WERI-Rb-1 (cell line): Measurements from ENCODE around the gene SPECC1L.

Experiments used
- DNase-seq: peaks from one replicate; pipeline ENCODE4 v3.0.0-alpha.2; 2020
- H3K27ac ChIP-seq: fragments of 250-450 bp; sonication (Bioruptor Pico); 2 replicates; pipeline ENCODE4 v1.5.1; 2020; ENCODE audit warnings: mild to moderate bottlenecking, moderate library complexity
- H3K27me3 ChIP-seq: fragments of 250-450 bp; sonication (Bioruptor Pico); 2 replicates; pipeline ENCODE4 v1.5.1; 2021; ENCODE audit warnings: mild to moderate bottlenecking, low read depth, moderate library complexity; ENCODE audit not compliant: insufficient read depth, severe bottlenecking
- H3K36me3 ChIP-seq: fragments of 250-450 bp; sonication (Bioruptor Pico); 2 replicates; pipeline ENCODE4 v1.5.1; 2020; ENCODE audit warnings: mild to moderate bottlenecking, moderate library complexity
- H3K4me3 ChIP-seq: 2 replicates; pipeline ENCODE4 v1.5.1; 2011; ENCODE audit warnings: low read depth, mild to moderate bottlenecking, control low read depth, low read length
- H3K9me3 ChIP-seq: fragments of 250-450 bp; sonication (Bioruptor Pico); 2 replicates; pipeline ENCODE4 v1.5.1; 2021; ENCODE audit warnings: mild to moderate bottlenecking, moderate library complexity; ENCODE audit not compliant: severe bottlenecking
- CTCF ChIP-seq: IDR thresholded peaks from 2 replicates; pipeline ENCODE4 v1.5.1; 2011; ENCODE audit warnings: low read depth, mild to moderate bottlenecking, control low read depth, inconsistent platforms, low read length

SPECC1L gene

GRCh38 chr22:24420072-24420976, 149.7 kb downstream of the SPECC1L start:
- no peak overlapping the region for H3K27ac ChIP-seq
- no peak for DNase-seq
- no peaks in the 10 kb centered on the region for H3K9me3 ChIP-seq
- H3K36me3 ChIP-seq = peaks cover 14% of the 10 kb centered on the region
- no peak overlapping the region for H3K4me3 ChIP-seq
- no peak for TF ChIP-seq CTCF
- no peaks in the 10 kb centered on the region for H3K27me3 ChIP-seq

- no peaks in the 10 kb centered on the region for H3K9me3 ChIP-seq
- TF ChIP-seq CTCF = no peak
- H3K27me3 ChIP-seq = no peaks in the 10 kb centered on the region
- H3K4me3 ChIP-seq = no peak overlapping the region
- H3K27ac ChIP-seq = no peak overlapping the region
- H3K36me3 ChIP-seq = peaks cover 9% of the 10 kb centered on the region
- no peak for DNase-seq
These were observed 150.3 kb downstream of the SPECC1L start for GRCh38 chr22:24420977-24421343.

- DNase-seq = peak; percentile 82
- H3K27me3 ChIP-seq = no peaks in the 10 kb centered on the region
- no peaks in the 10 kb centered on the region for H3K9me3 ChIP-seq
- TF ChIP-seq CTCF = peak; percentile 64
- no peak overlapping the region for H3K4me3 ChIP-seq
- H3K36me3 ChIP-seq = peaks cover 6% of the 10 kb centered on the region
- no peak overlapping the region for H3K27ac ChIP-seq
These were observed 150.8 kb downstream of the SPECC1L start for GRCh38 chr22:24421428-24421931.

- H3K4me3 ChIP-seq = no peak overlapping the region
- H3K9me3 ChIP-seq = no peaks in the 10 kb centered on the region
- H3K36me3 ChIP-seq = peaks cover 3% of the 10 kb centered on the region
- no peak for TF ChIP-seq CTCF
- no peaks in the 10 kb centered on the region for H3K27me3 ChIP-seq
- DNase-seq = no peak
- no peak overlapping the region for H3K27ac ChIP-seq
These were observed 151.6 kb downstream of the SPECC1L start for GRCh38 chr22:24422102-24422665.

- Histone ChIP-seq H3K4me3 (no peak overlapping the region), H3K27me3 (no peaks in the 10 kb centered on the region), H3K27ac (no peak overlapping the region), H3K36me3 (no peaks in the 10 kb centered on the region), H3K9me3 (no peaks in the 10 kb centered on the region)
- peak; percentile 74 for TF ChIP-seq CTCF
- peak; percentile 40 for DNase-seq
These were observed 152.9 kb downstream of the SPECC1L start for GRCh38 chr22:24423519-24424000.
